GM19372 (cell line): Measurements from ENCODE around the gene DLG2.
"Not testable (repeated sequence)": the region's sequence is repeated elsewhere in the genome, so short reads cannot be mapped to it uniquely, and the experiment has no call there.

Experiments used
- ATAC-seq: cut with Tn5 transposase; IDR thresholded peaks from one replicate; pipeline ENCODE4 v1.9.1; 2021; ENCODE audit warnings: mild to moderate bottlenecking, low read depth, moderate library complexity; ENCODE audit not compliant: unreplicated experiment

DLG2 gene

GRCh38 chr11:83449338-83449913 is 2177.7 kb downstream of the DLG2 start:
- no peak for ATAC-seq

GRCh38 chr11:83448686-83449085 is 2178.5 kb downstream of the DLG2 start:
- no peak for ATAC-seq

GRCh38 chr11:83443880-83444279 is 2183.3 kb downstream of the DLG2 start:
- not testable (repeated sequence) for ATAC-seq

GRCh38 chr11:83441601-83442000 is 2185.5 kb downstream of the DLG2 start:
- no peak for ATAC-seq

- ATAC-seq: no peak
These were observed 2186.0 kb downstream of the DLG2 start for GRCh38 chr11:83441171-83441570.

- ATAC-seq: no peak
These were observed 2188.7 kb downstream of the DLG2 start for GRCh38 chr11:83438438-83438837.

GRCh38 chr11:83437939-83438338 is 2189.2 kb downstream of the DLG2 start:
- ATAC-seq: no peak

GRCh38 chr11:83436855-83437254 is 2190.3 kb downstream of the DLG2 start:
- ATAC-seq: no peak

GRCh38 chr11:83434812-83435211 is 2192.3 kb downstream of the DLG2 start:
- not testable (repeated sequence) for ATAC-seq

GRCh38 chr11:83427943-83428342 is 2199.2 kb downstream of the DLG2 start:
- ATAC-seq: no peak

GRCh38 chr11:83427501-83427900 is 2199.6 kb downstream of the DLG2 start:
- ATAC-seq: no peak

- no peak for ATAC-seq
These were observed 2202.0 kb downstream of the DLG2 start for GRCh38 chr11:83425137-83425466.

GRCh38 chr11:83424376-83425136 is 2202.6 kb downstream of the DLG2 start:
- ATAC-seq: no peak

- not testable (repeated sequence) for ATAC-seq
These were observed 2204.5 kb downstream of the DLG2 start for GRCh38 chr11:83422641-83423040.

GRCh38 chr11:83410605-83411565 is 2216.3 kb downstream of the DLG2 start:
- ATAC-seq: no peak

- no peak for ATAC-seq
These were observed 2217.3 kb downstream of the DLG2 start for GRCh38 chr11:83409891-83410290.

- ATAC-seq: no peak
These were observed 2217.7 kb downstream of the DLG2 start for GRCh38 chr11:83409476-83409875.

- no peak for ATAC-seq
These were observed 2218.2 kb downstream of the DLG2 start for GRCh38 chr11:83408946-83409345.
